ENCODE data around the gene RAB6B. TPM values are rescaled to one million over a fixed set of nuclear protein-coding genes. Genes with fewer than 3 reads are reported as not detected.

Gene RAB6B
- total RNA-seq, 1 experiment from 2014 or later = 5.2 TPM

- no peak for DNase-seq (ENCODE audit: low read depth, low spot score)
- in situ Hi-C loops (cut with HindIII; ENCODE audit: low pct_unique_long_range_greater_than_20kb, low sequenced_read_pairs) = no loop called here
Observed at GRCh38 chr3:133887074-133887802, 8.4 kb downstream of the RAB6B start.

GRCh38 chr3:133886031-133886722 lies 9.5 kb downstream of the RAB6B start:
- in situ Hi-C loops (cut with HindIII; ENCODE audit: low pct_unique_long_range_greater_than_20kb, low sequenced_read_pairs) = no loop called here
- no peak for DNase-seq (ENCODE audit: low read depth, low spot score)

DNA sequence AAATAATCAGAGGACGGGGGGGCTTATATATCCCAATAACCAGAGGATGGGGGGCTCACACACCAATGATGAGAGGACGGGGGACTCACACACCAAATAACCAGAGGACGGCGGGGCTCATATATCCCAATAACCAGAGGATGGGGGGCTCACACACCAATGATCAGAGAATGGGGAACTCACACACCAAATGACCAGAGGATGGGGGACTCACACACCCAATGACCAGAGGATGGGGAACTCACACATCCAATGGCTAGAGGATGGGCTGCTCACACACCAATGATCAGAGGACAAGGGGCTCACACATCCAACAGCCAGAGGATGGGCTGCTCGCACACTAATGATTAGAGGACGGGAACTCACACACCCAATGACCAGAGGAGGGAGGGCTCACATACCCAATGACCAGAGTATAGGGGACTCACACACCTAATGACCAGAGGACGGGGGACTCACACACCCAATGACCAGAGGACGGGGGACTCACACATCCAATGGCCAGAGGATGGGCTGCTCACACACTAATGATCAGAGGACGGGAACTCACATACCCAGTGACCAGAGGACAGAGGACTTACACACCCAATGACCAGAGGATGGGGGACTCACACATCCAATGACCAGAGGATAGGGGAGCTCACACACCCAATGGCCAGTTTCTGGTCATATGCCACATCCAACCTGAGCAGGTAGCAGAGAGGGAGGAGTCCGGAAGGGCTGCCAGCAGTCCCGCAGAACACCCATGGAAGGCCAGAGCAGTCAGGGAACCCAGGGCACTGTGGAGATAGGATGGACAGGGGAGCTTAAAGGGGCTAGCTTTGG lies 10.6 kb downstream of the RAB6B start:
- DNase-seq (ENCODE audit: low read depth, low spot score) = no peak
- in situ Hi-C loops (cut with HindIII; ENCODE audit: low pct_unique_long_range_greater_than_20kb, low sequenced_read_pairs) = no loop called here

- DNase-seq (ENCODE audit: low read depth, low spot score) = no peak
- in situ Hi-C loops (cut with HindIII; ENCODE audit: low pct_unique_long_range_greater_than_20kb, low sequenced_read_pairs) = no loop called here
Observed at GRCh38 chr3:133884054-133884886, 11.4 kb downstream of the RAB6B start.

GRCh38 chr3:133883641-133884040 lies 12.0 kb downstream of the RAB6B start:
- in situ Hi-C loops (cut with HindIII; ENCODE audit: low pct_unique_long_range_greater_than_20kb, low sequenced_read_pairs) = no loop called here
- no peak for DNase-seq (ENCODE audit: low read depth, low spot score)

DNA sequence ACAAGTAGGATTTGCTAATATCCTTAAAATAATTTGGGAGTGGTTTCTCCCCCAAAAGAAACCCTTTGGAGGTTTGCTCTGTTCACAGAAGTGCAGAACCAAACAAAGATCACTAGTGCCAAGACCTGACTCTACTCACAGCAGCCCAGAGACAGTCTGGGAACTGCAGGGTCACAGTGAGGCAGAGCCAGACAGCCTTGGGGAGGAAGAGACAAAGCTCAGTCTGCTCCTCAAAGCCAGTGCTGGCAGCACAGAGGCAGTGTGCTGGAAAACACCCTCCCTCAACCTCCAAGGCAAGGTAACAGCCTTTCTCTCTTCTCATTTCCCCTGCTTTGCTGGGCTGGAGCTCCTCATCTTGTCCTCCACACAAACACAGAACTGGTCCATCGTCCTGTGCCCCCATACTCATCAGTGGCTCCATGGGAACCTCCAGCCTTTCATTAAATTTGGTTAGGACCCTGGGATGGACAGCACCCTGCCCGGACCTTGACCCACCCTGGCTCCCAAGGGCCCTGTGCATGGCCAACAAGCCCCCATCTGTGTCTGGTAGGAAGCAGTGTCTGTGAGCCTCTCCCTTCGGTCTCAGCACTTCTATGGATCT lies 12.6 kb downstream of the RAB6B start:
- in situ Hi-C loops (cut with HindIII; ENCODE audit: low pct_unique_long_range_greater_than_20kb, low sequenced_read_pairs) = no loop called here
- DNase-seq (ENCODE audit: low read depth, low spot score) = no peak

DNA sequence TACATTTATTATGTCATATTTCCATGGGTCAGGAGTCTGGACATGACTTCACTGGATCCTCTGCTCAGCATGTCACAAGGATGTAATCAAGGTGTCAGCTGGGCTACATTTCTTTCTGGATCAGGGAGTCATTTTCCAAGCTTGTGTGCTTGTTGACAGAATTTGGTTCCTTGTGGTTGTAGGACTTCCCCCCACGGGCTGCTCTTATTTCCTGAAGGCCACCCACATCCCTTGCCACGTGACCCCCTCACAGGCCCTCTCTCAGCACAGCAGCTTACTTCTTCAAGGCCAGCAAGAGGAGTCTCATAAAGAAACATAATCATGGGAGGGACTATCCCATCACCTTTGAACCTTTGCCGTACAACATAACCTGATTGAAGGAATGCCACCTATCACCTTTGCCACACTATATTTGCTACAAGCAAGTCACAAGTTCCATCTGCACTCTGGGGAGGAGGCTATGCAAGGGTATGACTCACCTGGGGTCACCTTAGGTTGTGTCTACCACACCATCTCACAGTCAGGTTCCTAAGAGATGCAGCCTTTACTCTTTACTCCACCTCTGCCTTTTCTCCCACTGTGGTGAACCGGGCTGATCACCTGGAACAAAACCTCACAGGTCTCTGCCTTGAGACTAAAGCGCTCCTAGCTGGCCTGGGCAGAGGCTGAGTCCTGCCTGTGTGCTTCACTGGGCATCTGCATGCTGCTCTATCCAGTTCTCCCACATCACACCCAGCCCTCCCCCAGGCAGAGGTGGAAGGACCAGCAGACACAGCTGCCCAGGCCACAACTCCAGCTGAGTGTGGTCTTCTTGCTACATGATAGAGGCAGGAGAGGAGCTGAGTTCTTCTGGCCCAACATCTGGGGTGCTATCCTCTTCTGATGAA lies 13.5 kb downstream of the RAB6B start:
- in situ Hi-C loops (cut with HindIII; ENCODE audit: low pct_unique_long_range_greater_than_20kb, low sequenced_read_pairs) = no loop called here
- no peak for DNase-seq (ENCODE audit: low read depth, low spot score)

GRCh38 chr3:133881492-133881891 lies 14.2 kb downstream of the RAB6B start:
- in situ Hi-C loops (cut with HindIII; ENCODE audit: low pct_unique_long_range_greater_than_20kb, low sequenced_read_pairs) = no loop called here

GRCh38 chr3:133880886-133881455 lies 14.7 kb downstream of the RAB6B start:
- in situ Hi-C loops (cut with HindIII; ENCODE audit: low pct_unique_long_range_greater_than_20kb, low sequenced_read_pairs) = no loop called here

More at GRCh38 chr3:133881492-133881891, 14.2 kb downstream of the RAB6B start:
- no peak for DNase-seq (ENCODE audit: low read depth, low spot score)

GRCh38 chr3:133880287-133880686 lies 15.4 kb downstream of the RAB6B start:
- in situ Hi-C loops (cut with HindIII; ENCODE audit: low pct_unique_long_range_greater_than_20kb, low sequenced_read_pairs) = no loop called here
- DNase-seq (ENCODE audit: low read depth, low spot score) = no peak

More at GRCh38 chr3:133880886-133881455, 14.7 kb downstream of the RAB6B start:
- DNase-seq (ENCODE audit: low read depth, low spot score) = no peak

- no peak for DNase-seq (ENCODE audit: low read depth, low spot score)
- in situ Hi-C loops (cut with HindIII; ENCODE audit: low pct_unique_long_range_greater_than_20kb, low sequenced_read_pairs) = no loop called here
Observed at GRCh38 chr3:133878518-133878917, 17.2 kb downstream of the RAB6B start.

DNA sequence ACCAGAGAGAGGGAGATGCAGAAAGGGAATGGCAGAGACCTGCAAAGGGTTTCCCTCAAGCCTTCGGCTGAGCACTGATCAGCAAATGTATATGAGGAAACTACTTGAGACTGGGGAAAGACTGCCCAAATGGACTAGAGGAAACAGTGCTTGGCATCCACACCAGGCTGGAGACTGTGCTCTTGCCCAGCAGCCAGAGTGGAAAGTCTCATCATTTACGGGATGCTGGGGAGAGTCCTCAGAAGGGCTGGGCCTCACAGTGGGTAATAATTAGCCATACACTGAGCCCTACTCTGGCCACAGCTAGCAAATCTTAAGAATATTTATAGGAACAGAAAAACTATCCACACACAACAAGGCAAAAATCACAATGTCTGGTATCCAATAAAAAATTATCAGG lies 18.5 kb downstream of the RAB6B start:
- in situ Hi-C loops (cut with HindIII; ENCODE audit: low pct_unique_long_range_greater_than_20kb, low sequenced_read_pairs) = no loop called here
- no peak for DNase-seq (ENCODE audit: low read depth, low spot score)

DNA sequence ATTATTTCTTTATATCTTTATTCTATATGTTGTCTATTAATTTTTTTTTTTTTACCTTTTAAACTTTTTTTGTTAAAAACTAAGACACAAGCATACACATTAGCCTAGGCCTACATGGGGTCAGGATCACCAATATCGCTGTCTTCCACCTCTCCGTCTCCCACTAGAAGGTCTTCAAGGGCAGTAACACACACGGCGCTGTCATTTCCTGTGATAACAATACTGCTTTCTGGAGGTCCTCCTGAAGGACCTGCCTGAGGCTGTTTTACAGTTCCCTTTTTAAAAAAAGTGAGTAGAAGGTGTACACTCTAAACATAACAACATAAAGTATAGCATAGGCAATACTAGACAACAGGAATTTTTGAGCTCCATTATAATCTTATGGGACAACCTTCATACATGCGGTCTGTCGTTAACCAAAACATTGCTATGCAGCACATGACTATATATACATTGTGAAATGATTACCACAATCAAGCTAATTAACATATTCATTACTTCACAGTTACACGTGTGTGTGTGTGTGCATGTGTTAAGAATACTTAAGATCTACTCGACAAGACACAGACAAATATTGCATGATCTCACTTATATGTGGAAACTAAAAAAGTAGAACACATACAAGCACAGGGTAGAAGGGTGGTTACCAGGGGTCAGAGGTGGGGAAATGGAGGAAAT lies 20.8 kb downstream of the RAB6B start:
- DNase-seq (ENCODE audit: low read depth, low spot score) = no peak
- in situ Hi-C loops (cut with HindIII; ENCODE audit: low pct_unique_long_range_greater_than_20kb, low sequenced_read_pairs) = no loop called here

DNA sequence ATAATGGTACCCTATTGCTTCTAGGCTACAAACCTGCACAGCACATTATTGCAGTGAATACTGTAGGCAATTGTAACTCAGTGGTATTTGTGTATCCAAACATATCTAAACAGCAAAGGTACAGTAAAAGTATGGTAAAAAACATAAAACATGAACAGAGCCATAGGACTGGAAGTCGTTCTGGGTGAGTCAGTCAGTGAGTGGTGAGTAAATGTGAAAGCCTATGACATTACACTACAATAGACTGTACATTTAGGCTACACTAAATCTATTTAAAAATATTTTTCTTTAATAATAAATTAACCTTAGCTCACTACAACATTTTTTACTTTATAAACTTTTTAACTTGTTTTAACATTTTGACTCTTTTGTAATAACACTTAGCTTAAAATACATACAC lies 21.3 kb downstream of the RAB6B start:
- in situ Hi-C loops (cut with HindIII; ENCODE audit: low pct_unique_long_range_greater_than_20kb, low sequenced_read_pairs) = no loop called here
- DNase-seq (ENCODE audit: low read depth, low spot score) = no peak

DNA sequence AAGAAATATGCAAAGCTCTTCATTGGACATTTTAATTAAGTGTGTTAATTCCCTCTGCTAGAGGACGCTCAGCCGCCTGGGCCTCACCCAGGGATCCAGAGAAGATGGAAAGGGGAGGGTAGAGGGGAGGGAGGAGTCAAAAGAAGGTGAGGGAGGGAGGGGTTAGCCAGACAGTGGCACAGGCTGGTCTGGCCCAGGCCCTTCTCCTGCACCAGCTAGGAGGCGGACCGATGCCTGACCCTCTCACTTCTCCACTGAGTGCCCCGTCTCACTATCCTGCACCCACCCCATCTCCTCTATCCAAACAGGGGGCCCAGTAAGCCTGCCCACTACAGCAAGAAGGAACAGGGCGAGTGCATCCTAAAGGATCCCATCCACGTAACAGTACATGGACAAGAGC lies 22.9 kb downstream of the RAB6B start:
- in situ Hi-C loops (cut with HindIII; ENCODE audit: low pct_unique_long_range_greater_than_20kb, low sequenced_read_pairs) = no loop called here
- DNase-seq (ENCODE audit: low read depth, low spot score) = no peak

GRCh38 chr3:133872161-133872560 lies 23.5 kb downstream of the RAB6B start:
- in situ Hi-C loops (cut with HindIII; ENCODE audit: low pct_unique_long_range_greater_than_20kb, low sequenced_read_pairs) = no loop called here
- no peak for DNase-seq (ENCODE audit: low read depth, low spot score)
